22Rv1 (cell line): ENCODE measurements around the gene SLC39A7.

ENCODE experiments used
- H3K27ac ChIP-seq: fragments of 450-650 bp; 2 replicates; pipeline ENCODE4 v1.5.1; 2017
- CTCF ChIP-seq: fragments of 450-650 bp; IDR thresholded peaks from 2 replicates; pipeline ENCODE4 v1.5.1; 2017; ENCODE audit warnings: mild to moderate bottlenecking
- ZFX ChIP-seq: fragments of 450-650 bp; IDR thresholded peaks from 2 replicates; pipeline ENCODE4 v1.6.1; 2017; ENCODE audit warnings: antibody characterized with exemption, borderline replicate concordance

The SLC39A7 gene

DNA sequence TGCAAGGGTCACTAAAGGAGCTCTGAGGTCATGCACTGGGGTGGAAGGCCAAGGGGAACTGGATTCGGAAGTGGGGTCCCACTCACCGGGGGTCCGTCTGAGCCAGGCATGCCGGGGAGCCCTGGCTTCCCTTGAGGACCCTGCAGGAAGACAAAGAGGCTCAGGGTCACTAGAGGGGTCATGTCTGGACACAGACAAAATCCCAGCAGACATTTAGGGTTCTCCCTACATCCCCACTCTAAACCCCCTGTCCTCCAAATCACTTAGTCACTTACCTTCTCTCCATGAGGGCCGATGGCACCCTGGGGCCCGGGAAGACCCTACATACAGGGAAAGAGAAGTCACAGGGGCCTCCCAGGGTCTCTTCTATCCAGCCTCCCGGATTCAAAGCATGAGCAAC is 23.8 kb upstream of the SLC39A7 start:
- no peak for TF ChIP-seq ZFX
- no peak for TF ChIP-seq CTCF
- H3K27ac ChIP-seq = no peak overlapping the region

- TF ChIP-seq CTCF (no peak), ZFX (no peak)
- no peak overlapping the region for H3K27ac ChIP-seq
Measured at GRCh38 chr6:33177552-33178446, 22.9 kb upstream of the SLC39A7 start.

GRCh38 chr6:33178755-33179475 is 21.8 kb upstream of the SLC39A7 start:
- no peak for TF ChIP-seq ZFX
- no peak for TF ChIP-seq CTCF
- no peak overlapping the region for H3K27ac ChIP-seq

DNA sequence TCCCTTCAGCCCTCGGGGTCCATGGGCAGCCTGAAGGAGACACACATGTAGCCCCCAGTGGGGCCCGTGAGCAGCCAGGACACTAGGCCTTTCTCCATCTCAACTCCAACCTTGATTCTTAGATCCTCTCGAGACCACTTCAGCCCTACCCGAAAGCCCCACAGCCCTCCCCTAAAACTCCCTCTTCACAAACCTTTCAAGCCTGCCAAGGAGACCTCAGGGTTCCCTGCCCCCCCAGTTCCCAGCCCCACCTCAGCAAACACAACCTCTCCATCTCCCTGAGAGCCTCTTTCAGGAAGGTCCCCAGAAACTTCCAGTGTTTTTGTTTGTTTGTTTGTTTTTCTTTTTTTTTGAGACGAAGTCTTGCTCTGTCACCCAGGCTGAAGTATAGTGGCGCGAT is 19.5 kb upstream of the SLC39A7 start:
- TF ChIP-seq ZFX (no peak), CTCF (no peak)

GRCh38 chr6:33183071-33183683 is 17.5 kb upstream of the SLC39A7 start:
- TF ChIP-seq ZFX (no peak), CTCF (no peak)
- no peak overlapping the region for H3K27ac ChIP-seq

More for the DNA sequence above, 19.5 kb upstream of the SLC39A7 start:
- no peak overlapping the region for H3K27ac ChIP-seq

DNA sequence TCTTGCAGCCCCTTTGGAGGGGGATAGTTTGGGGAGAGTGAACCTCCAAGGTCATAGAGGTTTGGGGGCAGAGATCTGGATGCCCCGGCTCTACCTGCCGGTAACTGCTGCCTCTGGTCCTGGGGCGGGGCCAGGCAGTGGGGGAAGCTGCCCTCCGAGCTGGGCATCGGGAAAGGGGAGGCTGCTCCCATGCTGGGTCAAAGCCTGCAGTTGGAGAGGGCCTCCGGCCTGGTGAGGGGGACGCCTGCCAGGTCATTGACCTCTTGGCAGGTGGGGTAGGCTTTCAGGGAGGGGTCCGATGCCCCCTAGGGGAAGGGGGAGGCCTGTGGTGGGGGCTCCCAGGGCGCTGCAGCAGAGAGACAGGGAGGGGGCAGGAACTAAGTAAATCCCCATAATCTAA is 15.5 kb upstream of the SLC39A7 start:
- H3K27ac ChIP-seq = no peak overlapping the region

More for the DNA sequence above, 15.5 kb upstream of the SLC39A7 start:
- no peak for TF ChIP-seq CTCF
- no peak for TF ChIP-seq ZFX
